ENCODE results near the gene ZNF619.
"Not testable (repeated sequence)": the region's sequence is repeated elsewhere in the genome, so short reads cannot be mapped to it uniquely, and the experiment has no call there.

ZNF619 gene

DNA sequence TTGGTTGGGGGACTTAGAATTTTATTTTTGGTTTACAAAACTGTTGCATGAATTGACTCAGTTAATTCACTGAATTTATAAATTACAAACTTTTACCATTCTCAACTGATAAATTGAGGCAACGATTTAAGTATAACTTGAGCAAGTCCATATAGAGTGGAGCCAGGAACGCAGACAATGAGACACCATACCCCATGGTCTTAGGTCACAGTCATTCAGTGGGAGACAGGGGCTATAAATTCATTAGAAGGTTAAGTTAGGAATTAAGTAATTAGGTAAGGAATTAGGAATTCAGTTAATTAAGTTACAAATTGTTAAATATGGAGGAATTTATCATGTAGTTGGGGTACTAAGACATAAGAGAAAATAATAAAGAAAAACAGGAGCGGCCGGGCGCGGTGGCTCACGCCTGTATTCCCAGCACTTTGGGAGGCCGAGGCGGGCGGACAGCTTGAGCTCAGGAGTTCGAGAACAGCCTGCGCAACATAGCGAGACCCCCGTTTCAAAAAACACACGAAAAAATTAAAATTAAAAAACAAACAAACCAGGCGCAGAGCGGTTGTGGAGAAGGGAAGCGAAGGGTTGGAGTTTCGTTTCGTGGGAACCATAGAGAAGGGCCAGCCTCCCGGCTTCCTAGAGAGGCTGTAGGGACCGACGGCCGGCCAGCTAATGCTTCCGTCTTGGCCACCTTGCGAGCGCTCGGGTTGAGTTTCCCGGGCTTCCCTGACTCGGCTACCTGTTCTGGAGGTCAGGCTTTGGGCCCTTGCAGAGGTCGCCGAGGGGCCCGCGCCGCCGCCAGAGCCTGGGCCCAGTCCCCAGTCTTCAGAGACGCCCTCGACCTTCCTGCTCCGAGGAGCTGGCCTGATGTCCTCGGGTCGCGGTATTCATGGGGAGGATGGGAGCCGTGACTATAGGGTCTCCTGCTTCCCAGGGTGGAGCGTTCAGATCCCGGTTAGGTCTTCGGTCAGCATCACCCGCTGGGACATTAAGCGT is at the start of gene ZNF619:
Gene ZNF619 (plus strand): TSS at position 645 of the 993 bp plus-strand sequence. CDS start 858 bp downstream, outside the sequence.
- DNase-seq (ENCODE audit: low spot score): peak; percentile 86

GRCh38 chr3:40432793-40433192 is 44.1 kb upstream of the ZNF619 start:
- no peak for DNase-seq (ENCODE audit: low spot score)

GRCh38 chr3:40437889-40438288 is 39.0 kb upstream of the ZNF619 start:
- no peak for DNase-seq (ENCODE audit: low spot score)

- no peak for DNase-seq (ENCODE audit: low spot score)
These were observed 31.9 kb upstream of the ZNF619 start for GRCh38 chr3:40445062-40445461.

- DNase-seq (ENCODE audit: low spot score): no peak
These were observed 31.0 kb upstream of the ZNF619 start for GRCh38 chr3:40445880-40446279.

GRCh38 chr3:40450438-40450837 is 26.5 kb upstream of the ZNF619 start:
- DNase-seq (ENCODE audit: low spot score): no peak

GRCh38 chr3:40451551-40451950 is 25.4 kb upstream of the ZNF619 start:
- no peak for DNase-seq (ENCODE audit: low spot score)

- no peak for DNase-seq (ENCODE audit: low spot score)
These were observed 24.9 kb upstream of the ZNF619 start for GRCh38 chr3:40452057-40452456.

DNA sequence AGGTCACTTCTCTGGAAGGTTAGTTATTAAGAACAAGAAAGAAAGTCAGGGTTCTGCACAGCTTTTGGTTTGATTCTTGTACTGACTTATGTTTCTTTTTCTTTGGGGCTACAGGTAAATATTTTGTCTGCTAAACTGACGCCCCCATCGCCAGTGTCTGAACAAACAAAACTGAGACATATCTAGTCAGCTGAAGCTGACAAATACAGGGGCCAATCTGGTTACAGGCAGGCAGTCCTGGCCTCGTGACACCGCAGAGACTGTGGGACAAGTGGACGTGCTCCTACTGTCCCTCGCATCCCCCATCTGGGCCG is 24.4 kb upstream of the ZNF619 start:
- no peak for DNase-seq (ENCODE audit: low spot score)

GRCh38 chr3:40452876-40453730 is 23.8 kb upstream of the ZNF619 start:
- DNase-seq (ENCODE audit: low spot score): peak; percentile 99

GRCh38 chr3:40453933-40454332 is 23.0 kb upstream of the ZNF619 start:
- no peak for DNase-seq (ENCODE audit: low spot score)

DNA sequence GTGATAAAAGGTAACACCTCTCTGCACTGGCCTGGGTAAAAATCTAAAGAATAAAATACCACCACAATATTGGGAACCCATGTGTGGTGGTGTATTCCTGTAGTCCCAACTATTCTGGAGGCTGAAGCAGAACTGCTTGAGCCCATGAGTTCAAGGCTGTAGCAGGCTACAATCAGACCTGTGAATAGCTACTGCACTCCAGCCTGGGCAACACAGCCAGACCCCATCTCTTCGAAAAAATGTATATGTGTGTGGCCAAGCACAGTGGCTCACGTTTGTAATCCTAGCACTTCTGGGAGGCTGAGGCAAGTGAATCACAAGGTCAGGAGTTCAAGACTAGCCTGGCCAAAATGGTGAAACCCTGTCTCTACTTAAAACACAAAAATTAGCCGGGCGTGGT is 21.6 kb upstream of the ZNF619 start:
- no peak for DNase-seq (ENCODE audit: low spot score)

- DNase-seq (ENCODE audit: low spot score): no peak
These were observed 20.5 kb upstream of the ZNF619 start for GRCh38 chr3:40456279-40456939.

- DNase-seq (ENCODE audit: low spot score): peak; percentile 97
These were observed 19.7 kb upstream of the ZNF619 start, which contains the start of gene RPL14 for GRCh38 chr3:40456940-40457823. Gene RPL14, plus strand, starts transcription at chr3:40457339. Its CDS starts 133 bp downstream, at chr3:40457472.

GRCh38 chr3:40458473-40458872 is 18.4 kb upstream of the ZNF619 start:
- no peak for DNase-seq (ENCODE audit: low spot score)

DNA sequence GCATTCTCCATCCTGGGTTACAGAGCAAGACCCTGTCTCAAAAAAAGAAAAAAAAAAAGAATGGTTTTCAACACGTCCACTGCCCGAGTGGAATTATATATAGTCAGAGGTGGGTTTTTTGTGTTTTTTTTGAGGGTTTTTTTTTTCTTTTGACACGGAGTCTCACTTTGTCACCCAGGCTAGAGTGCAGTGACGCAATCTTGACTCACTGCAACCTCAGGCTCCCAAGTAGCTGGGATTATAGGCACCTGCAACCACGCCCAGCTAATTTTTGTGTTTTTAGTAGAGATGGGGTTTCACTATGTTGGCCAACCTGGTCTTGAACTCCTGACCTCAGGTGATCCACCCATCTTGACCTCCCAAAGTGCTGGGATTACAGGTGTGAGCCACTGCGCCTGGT is 16.4 kb upstream of the ZNF619 start:
- not testable (repeated sequence) for DNase-seq (ENCODE audit: low spot score)

GRCh38 chr3:40461161-40461560 is 15.8 kb upstream of the ZNF619 start:
- no peak for DNase-seq (ENCODE audit: low spot score)

- DNase-seq (ENCODE audit: low spot score): not testable (repeated sequence)
These were observed 14.1 kb upstream of the ZNF619 start for GRCh38 chr3:40462838-40463237.

DNA sequence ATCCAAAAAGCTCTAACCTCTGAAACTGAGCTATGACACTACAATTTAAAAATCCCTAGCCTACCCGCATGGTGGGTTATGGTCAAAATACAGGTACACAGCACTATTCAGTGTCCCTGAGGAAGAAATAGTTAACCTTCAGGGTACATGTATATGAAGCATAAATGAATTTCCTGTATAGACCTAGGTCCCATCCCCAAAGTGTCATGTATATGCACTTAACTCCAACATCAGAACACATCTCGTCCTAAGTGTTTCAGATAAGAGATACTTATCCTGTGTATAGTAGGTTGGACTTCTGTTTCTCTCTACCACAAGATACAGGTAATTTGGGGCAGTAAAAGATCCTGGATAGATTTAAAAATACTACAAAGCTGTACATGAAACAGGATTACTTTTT is 13.3 kb upstream of the ZNF619 start:
- no peak for DNase-seq (ENCODE audit: low spot score)

GRCh38 chr3:40464339-40465110 is 12.4 kb upstream of the ZNF619 start:
- no peak for DNase-seq (ENCODE audit: low spot score)

DNA sequence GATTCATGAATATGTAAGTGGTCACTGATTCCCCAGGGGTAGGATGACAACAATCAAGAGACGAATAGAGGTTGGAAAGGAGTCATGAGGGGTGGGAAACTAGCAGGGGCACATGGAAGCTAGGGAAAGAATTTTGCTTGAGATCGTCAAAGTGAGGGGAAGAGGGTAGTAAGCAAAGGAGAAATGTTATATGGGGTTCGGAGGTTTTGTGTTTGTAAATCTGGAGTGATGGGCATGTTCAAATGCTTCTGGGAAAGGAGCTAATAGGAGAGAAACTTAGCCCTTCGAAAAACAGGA is 11.9 kb upstream of the ZNF619 start:
- no peak for DNase-seq (ENCODE audit: low spot score)
